Liver (tissue), 9 donors: ENCODE data around the gene LMBRD1. TPM values are rescaled to one million over a fixed set of nuclear protein-coding genes. Genes with fewer than 3 reads are reported as not detected.
A peak's percentile ranks its signal among the peaks of the same experiment; 100 is the strongest.

Experiments used
- DNase-seq: peaks from one replicate; pipeline ENCODE4 v3.0.0-alpha.2; 2017; ENCODE audit warnings: low spot score
- H3K27ac ChIP-seq, 2 donors: one replicate each; pipeline ENCODE4 v1.7.0; 2013; ENCODE audit warnings: inconsistent platforms in 2 of 2, low read length in 2 of 2, control low read depth in 1 of 2, low read depth in 1 of 2, mild to moderate bottlenecking in 1 of 2
- H3K27me3 ChIP-seq, 4 donors: one replicate each; pipeline versions ENCODE4 v1.6.1 to v1.7.0; 2013; ENCODE audit warnings: low read length in 3 of 4, inconsistent platforms in 1 of 4, mild to moderate bottlenecking in 1 of 4, moderate library complexity in 1 of 4; ENCODE audit not compliant: control insufficient read depth in 4 of 4, insufficient read depth in 4 of 4
- H3K36me3 ChIP-seq, 4 donors: one replicate each; pipeline versions ENCODE4 v1.6.1 to v1.7.0; 2013; ENCODE audit warnings: low read length in 3 of 4, mild to moderate bottlenecking in 3 of 4, low read depth in 1 of 4, moderate library complexity in 1 of 4; ENCODE audit not compliant: control insufficient read depth in 4 of 4, insufficient read depth in 3 of 4
- H3K4me1 ChIP-seq, 4 donors: one replicate each; pipeline versions ENCODE4 v1.6.1 to v1.7.0; 2013; ENCODE audit warnings: low read length in 3 of 4, mild to moderate bottlenecking in 3 of 4, moderate library complexity in 1 of 4; ENCODE audit not compliant: control insufficient read depth in 4 of 4, insufficient read depth in 4 of 4
- H3K4me3 ChIP-seq, 3 donors: one replicate each; pipeline versions ENCODE4 v1.6.1 to v1.7.0; 2013; ENCODE audit warnings: low read length in 3 of 3, control low read depth in 1 of 3, low read depth in 1 of 3, mild to moderate bottlenecking in 1 of 3
- H3K9ac ChIP-seq, 2 donors: one replicate each; pipeline ENCODE4 v1.7.0; 2013; ENCODE audit warnings: low read length in 2 of 2, mild to moderate bottlenecking in 2 of 2, moderate library complexity in 2 of 2, control low read depth in 1 of 2, low read depth in 1 of 2
- H3K9me3 ChIP-seq, 4 donors: one replicate each; pipeline versions ENCODE4 v1.6.1 to v1.7.0; 2013; ENCODE audit warnings: low read length in 3 of 4; ENCODE audit not compliant: control insufficient read depth in 4 of 4
- CTCF ChIP-seq: fragments of 150-350 bp; IDR thresholded peaks from 2 replicates; pipeline ENCODE4 v1.5.1; 2017; ENCODE audit warnings: improper control_type of control experiment, low read depth, low read length; ENCODE audit not compliant: missing input control
- EGR1 ChIP-seq, 2 donors: IDR thresholded peaks; 2 replicates each; pipeline ENCODE4 v1.6.1; 2016 to 2018; ENCODE audit warnings: antibody characterized with exemption in 2 of 2, low read depth in 2 of 2
- FOXA1 ChIP-seq: IDR thresholded peaks from 2 replicates; pipeline ENCODE4 v1.6.1; 2016; ENCODE audit warnings: antibody characterized with exemption
- FOXA2 ChIP-seq: IDR thresholded peaks from 2 replicates; pipeline ENCODE4 v1.6.1; 2016; ENCODE audit warnings: antibody characterized with exemption
- GABPA ChIP-seq, 2 donors: IDR thresholded peaks in 1 of 2; conservative IDR thresholded peaks in 1 of 2; 2 replicates each; pipeline ENCODE4 v1.6.1; 2016; ENCODE audit warnings: antibody characterized with exemption in 2 of 2, mild to moderate bottlenecking in 1 of 2, moderate library complexity in 1 of 2
- HNF4A ChIP-seq, 2 donors: conservative IDR thresholded peaks; 2 replicates each; pipeline ENCODE4 v1.6.1; 2016; ENCODE audit warnings: antibody characterized with exemption in 2 of 2, mild to moderate bottlenecking in 2 of 2
- HNF4G ChIP-seq: IDR thresholded peaks from 2 replicates; pipeline ENCODE4 v1.6.1; 2016; ENCODE audit warnings: antibody characterized with exemption
- JUND ChIP-seq, 2 donors: IDR thresholded peaks; 2 replicates each; pipeline ENCODE4 v1.6.1; 2016; ENCODE audit warnings: antibody characterized with exemption in 2 of 2
- NR2F2 ChIP-seq: IDR thresholded peaks from 2 replicates; pipeline ENCODE4 v1.6.1; 2016; ENCODE audit warnings: antibody characterized with exemption
- RAD21 ChIP-seq, 2 donors: IDR thresholded peaks; 2 replicates each; pipeline ENCODE4 v1.6.1; 2016; ENCODE audit warnings: antibody characterized with exemption in 2 of 2, mild to moderate bottlenecking in 2 of 2
- REST ChIP-seq: IDR thresholded peaks from 2 replicates; pipeline ENCODE4 v1.6.1; 2016; ENCODE audit warnings: antibody characterized with exemption, mild to moderate bottlenecking
- RXRA ChIP-seq, 2 donors: IDR thresholded peaks; 2 replicates each; pipeline ENCODE4 v1.6.1; 2017 to 2018; ENCODE audit warnings: antibody characterized with exemption in 2 of 2, mild to moderate bottlenecking in 1 of 2
- SP1 ChIP-seq: IDR thresholded peaks from 2 replicates; pipeline ENCODE4 v1.6.1; 2018; ENCODE audit warnings: antibody characterized with exemption, mild to moderate bottlenecking
- TAF1 ChIP-seq: conservative IDR thresholded peaks from 2 replicates; pipeline ENCODE4 v1.6.1; 2016; ENCODE audit warnings: antibody characterized with exemption, mild to moderate bottlenecking
- YY1 ChIP-seq: IDR thresholded peaks from 2 replicates; pipeline ENCODE4 v1.6.1; 2016; ENCODE audit warnings: antibody characterized with exemption, mild to moderate bottlenecking
- ZBTB33 ChIP-seq: IDR thresholded peaks from 2 replicates; pipeline ENCODE4 v1.6.1; 2016; ENCODE audit warnings: antibody characterized with exemption
- polyA plus RNA-seq, 2 donors: library from polyadenylated mRNA; stranded (reverse) in 1 of 2; unstranded in 1 of 2; fragments of 200-250 nt in 1 of 2; fragments of >200 nt in 1 of 2; fragmentation: Nextera tagmentation in 1 of 2; extraction: Ambion mirVana in 1 of 2; gene quantifications; one replicate each; pipeline versions ENCODE4 v1.2.1 to v1.2.3, GENCODE V29; 2013 to 2015
- total RNA-seq, 2 donors: library from RNA; depleted of rRNA; stranded (reverse); fragments of >200 nt; gene quantifications; one replicate each; pipeline ENCODE4 v1.2.3, GENCODE V29; 2014
- TF ChIP-seq, protein P1 (sequence below): IDR thresholded peaks from 2 replicates; pipeline ENCODE4 v1.6.1; 2016; ENCODE audit warnings: antibody characterized with exemption
- TF ChIP-seq, protein P2 (sequence below): IDR thresholded peaks from 2 replicates; pipeline ENCODE4 v1.6.1; 2016; ENCODE audit warnings: antibody characterized with exemption
- donor health status: healthy.
- donor health status: healthy.
- donor health status: healthy.
- donor health status: healthy.
- donor health status: healthy.

LMBRD1 gene
- total and polyA plus RNA-seq, 4 donors: 33.2 to 54.5 (median 43.3) TPM

DNA sequence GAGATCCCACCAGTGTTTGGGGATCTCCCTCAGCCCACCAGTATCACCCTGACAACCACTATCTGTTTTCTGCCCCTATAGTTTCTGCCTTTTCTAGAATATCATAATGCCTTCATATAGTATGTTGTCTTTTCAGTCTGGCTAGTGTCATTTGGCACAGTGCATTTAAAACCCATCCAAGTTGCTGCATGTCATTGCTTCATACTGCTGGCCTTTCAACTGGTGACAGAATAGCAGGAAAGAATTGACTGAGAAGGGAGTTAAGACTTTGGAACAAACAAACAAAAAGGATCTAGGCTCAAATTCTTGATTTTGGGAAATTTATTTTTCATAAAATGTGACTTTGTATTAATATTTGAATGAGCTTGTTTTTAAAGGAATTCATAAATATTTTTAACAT lies 4.5 kb downstream of the LMBRD1 start:
- Histone ChIP-seq H3K9ac (peak overlapping the region in 1 of 2 donors; percentile 51), H3K27ac (peak overlapping the region; percentile 77 to 89), H3K4me1 (peaks cover 14 to 40% (median 34%) of the 10 kb centered on the region in 4 donors), H3K9me3 (no peaks in the 10 kb centered on the region), H3K36me3 (peaks cover 0 to 5% (median 2%) of the 10 kb centered on the region in 4 donors), H3K4me3 (no peak overlapping the region), H3K27me3 (no peaks in the 10 kb centered on the region)
- DNase-seq: no peak
- TF ChIP-seq RAD21 (IDR thresholded peaks at IDR 0.05): peak; percentile 43 to 49
- TF ChIP-seq SP1: peak; percentile 48
- TF ChIP-seq TAF1: no peak
- TF ChIP-seq, protein P1, sequence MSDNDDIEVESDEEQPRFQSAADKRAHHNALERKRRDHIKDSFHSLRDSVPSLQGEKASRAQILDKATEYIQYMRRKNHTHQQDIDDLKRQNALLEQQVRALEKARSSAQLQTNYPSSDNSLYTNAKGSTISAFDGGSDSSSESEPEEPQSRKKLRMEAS: peak; percentile 59
- TF ChIP-seq HNF4G: peak; percentile 64
- TF ChIP-seq REST: peak; percentile 57
- peak in 1 of 2 donors; percentile 55 for TF ChIP-seq JUND (IDR thresholded peaks at IDR 0.05)
- no peak for TF ChIP-seq FOXA1
- TF ChIP-seq ZBTB33: peak; percentile 50
- TF ChIP-seq YY1: peak; percentile 70
- TF ChIP-seq, protein P2, sequence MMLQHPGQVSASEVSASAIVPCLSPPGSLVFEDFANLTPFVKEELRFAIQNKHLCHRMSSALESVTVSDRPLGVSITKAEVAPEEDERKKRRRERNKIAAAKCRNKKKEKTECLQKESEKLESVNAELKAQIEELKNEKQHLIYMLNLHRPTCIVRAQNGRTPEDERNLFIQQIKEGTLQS: peak; percentile 55
- TF ChIP-seq NR2F2: peak; percentile 24
- no peak for TF ChIP-seq CTCF
- peak; percentile 78 to 90 for TF ChIP-seq HNF4A (conservative IDR thresholded peaks at IDR 0.05)
- TF ChIP-seq EGR1 (IDR thresholded peaks at IDR 0.05; ENCODE audit: low read depth in 2 of 2): no peak
- TF ChIP-seq FOXA2: peak; percentile 24
- no peak for TF ChIP-seq GABPA (IDR thresholded peaks at IDR 0.05 in 1 of 2, conservative IDR thresholded peaks at IDR 0.05 in 1 of 2)
- TF ChIP-seq RXRA (IDR thresholded peaks at IDR 0.05): peak in 1 of 2 donors; percentile 66
